ENCODE data around the gene MDC1. TPM values are rescaled to one million over a fixed set of nuclear protein-coding genes. Genes with fewer than 3 reads are reported as not detected.

MDC1 gene
- total RNA-seq, 2 experiments from 2014 or later: 50.5 to 56.8 TPM

- Mint-ChIP-seq H3K27ac (peak overlapping the region; percentile 96), H3K9me3 (no peaks in the 10 kb centered on the region), H3K4me1 (ENCODE audit: low read depth) (peaks cover 41% of the 10 kb centered on the region), H3K4me3 (peak overlapping the region; percentile 95), H3K36me3 (ENCODE audit: low read depth) (peaks cover 72% of the 10 kb centered on the region), H3K27me3 (no peaks in the 10 kb centered on the region)
- peak overlapping the region; percentile 86 to 90 for H3K27ac ChIP-seq (ENCODE audit: low read depth in 1 of 2, low read length in 2 of 2)
- peak overlapping the region; percentile 81 for H3K4me3 ChIP-seq (ENCODE audit: low read length)
- intact Hi-C loops (cut with DNase I, micrococcal nuclease): loop anchor here (1.0 to 5.0 kb wide), 3 partner anchors 30 to 228 kb away; partner anchors contain the start of genes GNL1 (in 1 of the 2), HLA-E (in 1 of the 2) and PRR3 (in 1 of the 2)
- no peak for TF ChIP-seq CTCF (IDR thresholded peaks at IDR 0.05)
- no peaks in the 10 kb centered on the region for H3K9me3 ChIP-seq (ENCODE audit: control insufficient read depth in 1 of 2, insufficient read depth in 1 of 2, low read length in 2 of 2)
- peaks cover 26% of the 10 kb centered on the region for H3K36me3 ChIP-seq (ENCODE audit: insufficient read depth, low read length)
- ChIA-PET POLR2A (interaction anchor here (0.6 to 11.0 kb wide), 27 partner anchors 10 to 1097 kb away, joined by 3 to 381 read pairs (median 4); partner anchors contain the start of genes ABCF1, DHX16, GNL1 and MRPS18B), CTCF (interaction anchor here (0.6 to 20.2 kb wide), 7 partner anchors 15 to 174 kb away, joined by 3 to 526 read pairs (median 4); partner anchors contain the start of genes DHX16 and MRPS18B)
- ATAC-seq (ENCODE audit: poor library complexity) (no peak), DNase-seq (no peak)
- H3K4me1 ChIP-seq (ENCODE audit: insufficient read depth, low read length): peaks cover 37% of the 10 kb centered on the region
- H3K27me3 ChIP-seq (ENCODE audit: control insufficient read depth in 1 of 2, insufficient read depth in 2 of 2, low read length in 2 of 2): no peaks in the 10 kb centered on the region
Observed at GRCh38 chr6:30716879-30717128, 277 bp downstream of the MDC1 start.

- H3K27me3 ChIP-seq (ENCODE audit: control insufficient read depth in 1 of 2, insufficient read depth in 2 of 2, low read length in 2 of 2): no peaks in the 10 kb centered on the region
- Mint-ChIP-seq H3K4me1 (ENCODE audit: low read depth) (peaks cover 25% of the 10 kb centered on the region), H3K27ac (no peak overlapping the region), H3K27me3 (no peaks in the 10 kb centered on the region), H3K9me3 (no peaks in the 10 kb centered on the region), H3K4me3 (no peak overlapping the region), H3K36me3 (ENCODE audit: low read depth) (peaks cover 73% of the 10 kb centered on the region)
- H3K36me3 ChIP-seq (ENCODE audit: insufficient read depth, low read length): peaks cover 39% of the 10 kb centered on the region
- intact Hi-C loops (cut with DNase I, micrococcal nuclease): no loop called here
- no peak for DNase-seq
- no peaks in the 10 kb centered on the region for H3K9me3 ChIP-seq (ENCODE audit: control insufficient read depth in 1 of 2, insufficient read depth in 1 of 2, low read length in 2 of 2)
- TF ChIP-seq CTCF (IDR thresholded peaks at IDR 0.05): no peak
- peaks cover 27% of the 10 kb centered on the region for H3K4me1 ChIP-seq (ENCODE audit: insufficient read depth, low read length)
- H3K4me3 ChIP-seq (ENCODE audit: low read length): no peak overlapping the region
- ChIA-PET POLR2A (no interaction called here), CTCF (interaction anchor here (20.2 kb wide), 1 partner anchor 36 kb away, joined by 526 read pairs; the partner anchor contains the start of gene DHX16)
- H3K27ac ChIP-seq (ENCODE audit: low read depth in 1 of 2, low read length in 2 of 2): no peak overlapping the region
- ATAC-seq (ENCODE audit: poor library complexity): no peak
Observed at GRCh38 chr6:30714263-30714662, 2.8 kb downstream of the MDC1 start.

- H3K27ac Mint-ChIP-seq: no peak overlapping the region
- Histone ChIP-seq H3K36me3 (ENCODE audit: insufficient read depth, low read length) (peaks cover 49% of the 10 kb centered on the region), H3K4me3 (ENCODE audit: low read length) (no peak overlapping the region), H3K4me1 (ENCODE audit: insufficient read depth, low read length) (peaks cover 11% of the 10 kb centered on the region), H3K9me3 (ENCODE audit: control insufficient read depth in 1 of 2, insufficient read depth in 1 of 2, low read length in 2 of 2) (no peaks in the 10 kb centered on the region), H3K27ac (ENCODE audit: low read depth in 1 of 2, low read length in 2 of 2) (no peak overlapping the region), H3K27me3 (ENCODE audit: control insufficient read depth in 1 of 2, insufficient read depth in 2 of 2, low read length in 2 of 2) (no peaks in the 10 kb centered on the region)
- POLR2A ChIA-PET: interaction anchor here (2.3 kb wide), 1 partner anchor 27 kb away, joined by 6 read pairs; no protein-coding TSS in a partner anchor
- no peak overlapping the region for H3K4me3 Mint-ChIP-seq
- TF ChIP-seq CTCF (IDR thresholded peaks at IDR 0.05): no peak
- no peaks in the 10 kb centered on the region for H3K9me3 Mint-ChIP-seq
- H3K36me3 Mint-ChIP-seq (ENCODE audit: low read depth): peaks cover 85% of the 10 kb centered on the region
- CTCF ChIA-PET: interaction anchor here (0.7 to 4.1 kb wide), 2 partner anchors 19 to 34 kb away, joined by 3 to 15 read pairs; no protein-coding TSS in a partner anchor
- no peaks in the 10 kb centered on the region for H3K27me3 Mint-ChIP-seq
- ATAC-seq (ENCODE audit: poor library complexity) (no peak), DNase-seq (no peak)
- H3K4me1 Mint-ChIP-seq (ENCODE audit: low read depth): peaks cover 19% of the 10 kb centered on the region
- intact Hi-C loops (cut with DNase I, micrococcal nuclease): no loop called here
Observed at GRCh38 chr6:30712441-30712945, 4.6 kb downstream of the MDC1 start.

Data from CD4-positive, alpha-beta T cell (primary cell).